HepG2 (cell line): ENCODE results near the gene ASB16. TPM values are rescaled to one million over a fixed set of nuclear protein-coding genes. Genes with fewer than 3 reads are reported as not detected.

Experiments
- HNF4G ChIP-seq, 2 experiments: sonication (generic) in 1 of 2; formaldehyde crosslinking in 1 of 2; IDR thresholded peaks; 2 replicates each; pipeline versions ENCODE4 v1.4.0 to v1.6.1; 2011 to 2020; ENCODE audit warnings: borderline replicate concordance in 2 of 2, low read depth in 2 of 2, mild to moderate bottlenecking in 2 of 2, low read length in 1 of 2, missing genetic modification reagents in 1 of 2, moderate library complexity in 1 of 2
- HNRNPLL ChIP-seq: fragments of 200-400 bp; formaldehyde crosslinking; IDR thresholded peaks from 2 replicates; pipeline ENCODE4 v1.6.1; 2017; ENCODE audit warnings: mild to moderate bottlenecking, low read depth, low read length; ENCODE audit not compliant: poor library complexity, severe bottlenecking
- NFIB ChIP-seq: sonication (generic); formaldehyde crosslinking; IDR thresholded peaks from 2 replicates; pipeline ENCODE4 v1.9.0; 2021; ENCODE audit warnings: missing genetic modification reagents, mild to moderate bottlenecking, borderline replicate concordance
- SATB2 ChIP-seq: sonication (generic); formaldehyde crosslinking; IDR thresholded peaks from 2 replicates; pipeline ENCODE4 v1.5.0; 2020; ENCODE audit warnings: missing genetic modification reagents
- SMARCC2 ChIP-seq: fragments of 450-650 bp; IDR thresholded peaks from 2 replicates; pipeline ENCODE4 v1.6.1; 2017; ENCODE audit warnings: antibody characterized with exemption, mild to moderate bottlenecking
- TGIF2 ChIP-seq: IDR thresholded peaks from 2 replicates; pipeline ENCODE4 v1.6.1; 2016; ENCODE audit warnings: control low read depth, missing compliant biosample characterization
- ZFP62 ChIP-seq: sonication (generic); formaldehyde crosslinking; IDR thresholded peaks from 2 replicates; pipeline ENCODE4 v1.4.0; 2020; ENCODE audit warnings: missing genetic modification reagents
- ZNF207 ChIP-seq: fragments of 450-650 bp; IDR thresholded peaks from 2 replicates; pipeline ENCODE4 v1.6.1; 2016; ENCODE audit warnings: antibody characterized with exemption, borderline replicate concordance
- ZNF33A ChIP-seq: sonication (generic); formaldehyde crosslinking; IDR thresholded peaks from 2 replicates; pipeline ENCODE4 v1.5.1; 2020; ENCODE audit warnings: missing genetic modification reagents, mild to moderate bottlenecking, moderate library complexity, borderline replicate concordance
- ZNF572 ChIP-seq: sonication (generic); formaldehyde crosslinking; IDR thresholded peaks from 2 replicates; pipeline ENCODE4 v1.5.1; 2020; ENCODE audit warnings: mild to moderate bottlenecking, missing genetic modification reagents
- ZNF790 ChIP-seq: sonication (generic); formaldehyde crosslinking; IDR thresholded peaks from 2 replicates; pipeline ENCODE4 v1.8.0; 2022; ENCODE audit warnings: missing genetic modification reagents, mild to moderate bottlenecking, borderline replicate concordance
- polyA plus RNA-seq, 8 experiments: library from polyadenylated mRNA; depleted of rRNA in 3 of 8; stranded (reverse) in 7 of 8; unstranded in 1 of 8; fragments of >200 nt; fragmentation: Illumina TruSeq in 4 of 8; extraction: Trizol in 4 of 8; gene quantifications; 2 replicates each; pipeline versions ENCODE4 v1.2.1 to v1.2.3, GENCODE V29; 2011 to 2016; ENCODE audit warnings: low read depth in 4 of 8, missing spikeins in 1 of 8, mixed read lengths in 1 of 8; ENCODE audit not compliant: insufficient read depth in 1 of 8
- total RNA-seq, 5 experiments: library from RNA; depleted of rRNA; stranded (reverse); fragments of >200 nt; fragmentation: Illumina TruSeq; extraction: Trizol; gene quantifications; 2 replicates each; pipeline ENCODE4 v1.2.3, GENCODE V29; 2016; ENCODE audit warnings: low read depth in 1 of 5
- TF ChIP-seq, protein P1 (sequence below): IDR thresholded peaks from 2 replicates; pipeline ENCODE4 v1.6.1; 2016; ENCODE audit warnings: low read depth, missing genetic modification reagents, missing compliant biosample characterization
- TF ChIP-seq, protein P2 (sequence below): sonication (generic); formaldehyde crosslinking; IDR thresholded peaks from 2 replicates; pipeline ENCODE4 v1.5.0; 2020; ENCODE audit warnings: mild to moderate bottlenecking, missing genetic modification reagents, moderate library complexity
- TF ChIP-seq, protein P3 (sequence below): IDR thresholded peaks from 2 replicates; pipeline ENCODE4 v1.6.1; 2016; ENCODE audit warnings: low read depth, control low read depth
- TF ChIP-seq, protein P4 (sequence below): sonication (generic); formaldehyde crosslinking; IDR thresholded peaks from 2 replicates; pipeline ENCODE4 v1.9.0; 2022; ENCODE audit warnings: missing genetic modification reagents, mild to moderate bottlenecking, borderline replicate concordance

Gene ASB16
- total and polyA plus RNA-seq, 2 of the 13 experiments (the other 11 are each of a cell fraction or from before 2014, with no cell fraction given), result 0.07 TPM; not detected in 1

DNA sequence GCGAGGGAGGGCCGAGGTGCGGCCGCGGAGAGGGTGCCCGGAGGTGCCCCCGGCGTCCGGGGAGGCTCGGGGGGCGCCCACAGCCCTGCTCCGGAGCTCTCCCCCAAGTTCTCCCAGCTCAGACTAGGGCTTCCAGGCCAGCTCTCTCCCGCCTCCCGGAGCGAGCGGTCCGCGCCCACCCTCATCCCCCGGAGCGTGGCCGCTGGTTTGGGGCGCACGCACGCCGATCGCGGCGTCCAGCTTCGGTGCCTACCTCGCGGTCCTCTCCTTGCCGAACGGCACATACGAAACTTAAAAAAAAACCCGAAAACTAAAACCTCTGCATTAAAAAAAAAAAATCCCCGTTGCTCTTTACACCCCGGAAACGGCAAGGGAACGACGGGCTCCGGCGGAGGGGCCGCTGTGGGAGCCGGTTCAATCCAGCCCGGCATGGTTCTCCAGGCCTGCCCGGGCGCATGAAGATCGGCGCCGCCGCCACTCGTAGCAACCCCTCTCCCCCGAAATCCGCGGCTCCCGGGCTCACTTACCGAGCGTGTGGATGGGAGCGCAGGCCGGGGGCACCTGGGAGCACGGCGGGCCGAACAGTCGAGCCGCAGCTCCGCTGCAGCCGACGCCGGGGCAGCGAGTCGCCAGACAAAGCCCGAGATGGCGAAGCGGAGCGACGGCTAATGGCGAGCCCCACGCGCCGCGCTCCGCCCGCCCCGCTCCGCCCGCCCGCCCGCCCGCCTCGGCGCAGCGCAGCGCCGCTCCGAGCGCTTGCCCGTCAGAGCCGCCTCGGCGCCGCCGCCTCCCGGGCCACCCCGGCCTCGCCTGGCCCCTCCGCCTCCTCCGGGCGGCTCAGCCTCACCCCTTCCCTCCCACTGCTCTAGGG lies 49.9 kb downstream of the ASB16 start (continued):
- TF ChIP-seq, protein P1, sequence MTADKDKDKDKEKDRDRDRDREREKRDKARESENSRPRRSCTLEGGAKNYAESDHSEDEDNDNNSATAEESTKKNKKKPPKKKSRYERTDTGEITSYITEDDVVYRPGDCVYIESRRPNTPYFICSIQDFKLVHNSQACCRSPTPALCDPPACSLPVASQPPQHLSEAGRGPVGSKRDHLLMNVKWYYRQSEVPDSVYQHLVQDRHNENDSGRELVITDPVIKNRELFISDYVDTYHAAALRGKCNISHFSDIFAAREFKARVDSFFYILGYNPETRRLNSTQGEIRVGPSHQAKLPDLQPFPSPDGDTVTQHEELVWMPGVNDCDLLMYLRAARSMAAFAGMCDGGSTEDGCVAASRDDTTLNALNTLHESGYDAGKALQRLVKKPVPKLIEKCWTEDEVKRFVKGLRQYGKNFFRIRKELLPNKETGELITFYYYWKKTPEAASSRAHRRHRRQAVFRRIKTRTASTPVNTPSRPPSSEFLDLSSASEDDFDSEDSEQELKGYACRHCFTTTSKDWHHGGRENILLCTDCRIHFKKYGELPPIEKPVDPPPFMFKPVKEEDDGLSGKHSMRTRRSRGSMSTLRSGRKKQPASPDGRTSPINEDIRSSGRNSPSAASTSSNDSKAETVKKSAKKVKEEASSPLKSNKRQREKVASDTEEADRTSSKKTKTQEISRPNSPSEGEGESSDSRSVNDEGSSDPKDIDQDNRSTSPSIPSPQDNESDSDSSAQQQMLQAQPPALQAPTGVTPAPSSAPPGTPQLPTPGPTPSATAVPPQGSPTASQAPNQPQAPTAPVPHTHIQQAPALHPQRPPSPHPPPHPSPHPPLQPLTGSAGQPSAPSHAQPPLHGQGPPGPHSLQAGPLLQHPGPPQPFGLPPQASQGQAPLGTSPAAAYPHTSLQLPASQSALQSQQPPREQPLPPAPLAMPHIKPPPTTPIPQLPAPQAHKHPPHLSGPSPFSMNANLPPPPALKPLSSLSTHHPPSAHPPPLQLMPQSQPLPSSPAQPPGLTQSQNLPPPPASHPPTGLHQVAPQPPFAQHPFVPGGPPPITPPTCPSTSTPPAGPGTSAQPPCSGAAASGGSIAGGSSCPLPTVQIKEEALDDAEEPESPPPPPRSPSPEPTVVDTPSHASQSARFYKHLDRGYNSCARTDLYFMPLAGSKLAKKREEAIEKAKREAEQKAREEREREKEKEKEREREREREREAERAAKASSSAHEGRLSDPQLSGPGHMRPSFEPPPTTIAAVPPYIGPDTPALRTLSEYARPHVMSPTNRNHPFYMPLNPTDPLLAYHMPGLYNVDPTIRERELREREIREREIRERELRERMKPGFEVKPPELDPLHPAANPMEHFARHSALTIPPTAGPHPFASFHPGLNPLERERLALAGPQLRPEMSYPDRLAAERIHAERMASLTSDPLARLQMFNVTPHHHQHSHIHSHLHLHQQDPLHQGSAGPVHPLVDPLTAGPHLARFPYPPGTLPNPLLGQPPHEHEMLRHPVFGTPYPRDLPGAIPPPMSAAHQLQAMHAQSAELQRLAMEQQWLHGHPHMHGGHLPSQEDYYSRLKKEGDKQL (CRISPR knock-in tag), result no peak
- TF ChIP-seq HNF4G (IDR thresholded peaks at IDR 0.05; ENCODE audit: borderline replicate concordance, low read depth, low read length) (no peak), HNF4G (CRISPR knock-in tag; IDR thresholded peaks at IDR 0.05; ENCODE audit: borderline replicate concordance, low read depth) (no peak), ZNF572 (CRISPR knock-in tag) (no peak), SMARCC2 (no peak), ZFP62 (no peak), HNRNPLL (peak; percentile 35), NFIB (CRISPR knock-in tag) (no peak), SATB2 (CRISPR knock-in tag) (no peak), ZNF33A (CRISPR knock-in tag) (no peak), ZNF207 (no peak), ZNF790 (0 out of 2 replicates have a peak, but pooled peaks have one; percentile 33), TGIF2 (no peak)
- TF ChIP-seq, protein P2, sequence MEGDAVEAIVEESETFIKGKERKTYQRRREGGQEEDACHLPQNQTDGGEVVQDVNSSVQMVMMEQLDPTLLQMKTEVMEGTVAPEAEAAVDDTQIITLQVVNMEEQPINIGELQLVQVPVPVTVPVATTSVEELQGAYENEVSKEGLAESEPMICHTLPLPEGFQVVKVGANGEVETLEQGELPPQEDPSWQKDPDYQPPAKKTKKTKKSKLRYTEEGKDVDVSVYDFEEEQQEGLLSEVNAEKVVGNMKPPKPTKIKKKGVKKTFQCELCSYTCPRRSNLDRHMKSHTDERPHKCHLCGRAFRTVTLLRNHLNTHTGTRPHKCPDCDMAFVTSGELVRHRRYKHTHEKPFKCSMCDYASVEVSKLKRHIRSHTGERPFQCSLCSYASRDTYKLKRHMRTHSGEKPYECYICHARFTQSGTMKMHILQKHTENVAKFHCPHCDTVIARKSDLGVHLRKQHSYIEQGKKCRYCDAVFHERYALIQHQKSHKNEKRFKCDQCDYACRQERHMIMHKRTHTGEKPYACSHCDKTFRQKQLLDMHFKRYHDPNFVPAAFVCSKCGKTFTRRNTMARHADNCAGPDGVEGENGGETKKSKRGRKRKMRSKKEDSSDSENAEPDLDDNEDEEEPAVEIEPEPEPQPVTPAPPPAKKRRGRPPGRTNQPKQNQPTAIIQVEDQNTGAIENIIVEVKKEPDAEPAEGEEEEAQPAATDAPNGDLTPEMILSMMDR (CRISPR knock-in tag), result no peak; the same call in 1 of the 2 replicates
- TF ChIP-seq, protein P3, sequence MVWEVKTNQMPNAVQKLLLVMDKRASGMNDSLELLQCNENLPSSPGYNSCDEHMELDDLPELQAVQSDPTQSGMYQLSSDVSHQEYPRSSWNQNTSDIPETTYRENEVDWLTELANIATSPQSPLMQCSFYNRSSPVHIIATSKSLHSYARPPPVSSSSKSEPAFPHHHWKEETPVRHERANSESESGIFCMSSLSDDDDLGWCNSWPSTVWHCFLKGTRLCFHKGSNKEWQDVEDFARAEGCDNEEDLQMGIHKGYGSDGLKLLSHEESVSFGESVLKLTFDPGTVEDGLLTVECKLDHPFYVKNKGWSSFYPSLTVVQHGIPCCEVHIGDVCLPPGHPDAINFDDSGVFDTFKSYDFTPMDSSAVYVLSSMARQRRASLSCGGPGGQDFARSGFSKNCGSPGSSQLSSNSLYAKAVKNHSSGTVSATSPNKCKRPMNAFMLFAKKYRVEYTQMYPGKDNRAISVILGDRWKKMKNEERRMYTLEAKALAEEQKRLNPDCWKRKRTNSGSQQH (CRISPR knock-in tag), result 0 out of 2 replicates have a peak, but pooled peaks have one; percentile 73
- TF ChIP-seq, protein P4, sequence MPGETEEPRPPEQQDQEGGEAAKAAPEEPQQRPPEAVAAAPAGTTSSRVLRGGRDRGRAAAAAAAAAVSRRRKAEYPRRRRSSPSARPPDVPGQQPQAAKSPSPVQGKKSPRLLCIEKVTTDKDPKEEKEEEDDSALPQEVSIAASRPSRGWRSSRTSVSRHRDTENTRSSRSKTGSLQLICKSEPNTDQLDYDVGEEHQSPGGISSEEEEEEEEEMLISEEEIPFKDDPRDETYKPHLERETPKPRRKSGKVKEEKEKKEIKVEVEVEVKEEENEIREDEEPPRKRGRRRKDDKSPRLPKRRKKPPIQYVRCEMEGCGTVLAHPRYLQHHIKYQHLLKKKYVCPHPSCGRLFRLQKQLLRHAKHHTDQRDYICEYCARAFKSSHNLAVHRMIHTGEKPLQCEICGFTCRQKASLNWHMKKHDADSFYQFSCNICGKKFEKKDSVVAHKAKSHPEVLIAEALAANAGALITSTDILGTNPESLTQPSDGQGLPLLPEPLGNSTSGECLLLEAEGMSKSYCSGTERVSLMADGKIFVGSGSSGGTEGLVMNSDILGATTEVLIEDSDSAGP, result no peak; the same call in 1 of the 2 replicates
